ENCODE measurements around the gene AIG1.

DNA sequence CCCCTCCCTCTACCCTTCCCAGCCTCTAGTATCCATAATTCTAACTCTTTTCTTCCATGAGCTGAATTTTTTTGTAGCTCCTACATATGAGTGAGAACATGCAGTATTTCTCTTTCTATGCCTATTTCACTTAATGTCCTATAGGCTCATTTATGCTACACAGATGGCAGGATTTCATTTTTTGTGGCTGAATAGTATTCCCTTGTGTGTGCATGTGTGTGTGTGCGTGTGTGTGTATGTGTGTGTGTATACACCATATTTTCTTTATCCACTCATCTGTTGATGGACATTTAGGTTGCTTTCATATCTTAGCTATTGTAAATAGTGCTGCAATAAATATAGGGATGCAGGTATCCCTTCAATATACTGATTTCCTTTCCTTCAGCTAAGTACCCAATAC lies 288.8 kb downstream of the AIG1 start:
- no peak for TF ChIP-seq SP1 (IDR thresholded peaks at IDR 0.05)
- no peak for TF ChIP-seq FOXK2 (IDR thresholded peaks at IDR 0.05)
- no peak for TF ChIP-seq FOXM1 (IDR thresholded peaks at IDR 0.05; ENCODE audit: borderline replicate concordance)
- no peak for TF ChIP-seq CTBP1 (IDR thresholded peaks at IDR 0.05; ENCODE audit: borderline replicate concordance)
- no peak for TF ChIP-seq TARDBP (IDR thresholded peaks at IDR 0.05)
- TF ChIP-seq ARNT (IDR thresholded peaks at IDR 0.05): no peak
- TF ChIP-seq HDGF (IDR thresholded peaks at IDR 0.05; ENCODE audit: borderline replicate concordance): no peak
- TF ChIP-seq FOXA1 (IDR thresholded peaks at IDR 0.05): no peak
- no peak for TF ChIP-seq ELF4 (IDR thresholded peaks at IDR 0.05)
- no peak for TF ChIP-seq ZNF384 (IDR thresholded peaks at IDR 0.05)
